ENCODE results near the gene MB.

The MB gene

DNA sequence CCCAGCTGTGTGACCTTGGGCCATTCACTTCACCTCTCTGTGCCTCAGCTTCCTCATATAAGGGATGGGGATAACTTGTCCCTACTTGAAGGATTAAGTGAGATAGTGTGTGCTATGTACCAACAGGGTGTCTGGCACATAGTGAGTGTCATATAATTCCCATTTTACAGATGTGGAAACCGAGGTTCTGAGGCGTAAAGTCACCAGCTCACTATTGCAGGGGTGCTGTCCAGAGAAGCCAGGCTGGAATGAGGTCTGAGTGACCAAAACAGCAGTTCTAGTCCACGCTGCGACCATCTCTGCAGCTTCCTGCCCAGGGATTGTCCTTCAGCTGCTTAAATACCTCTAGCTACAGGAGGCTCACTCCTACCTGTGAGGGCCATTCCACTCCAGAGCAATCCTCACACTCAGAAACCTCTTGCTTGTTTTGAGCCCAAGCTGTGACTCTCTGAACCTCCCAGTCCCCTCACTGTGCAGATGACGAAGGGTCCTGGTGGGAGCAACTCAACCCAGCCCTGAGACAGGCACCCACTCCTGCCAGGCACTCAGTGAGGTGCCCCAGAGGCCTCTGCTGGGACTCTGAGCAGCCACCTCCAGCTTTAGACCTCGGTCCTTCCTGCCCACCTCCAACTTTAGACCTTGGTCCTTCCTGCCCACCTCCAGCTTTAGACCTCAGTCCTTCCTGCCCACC, 5.8 kb downstream of the MB start:
- no peak for DNase-seq (ENCODE audit: extremely low read depth, low read depth)
- TF ChIP-seq, protein P1, sequence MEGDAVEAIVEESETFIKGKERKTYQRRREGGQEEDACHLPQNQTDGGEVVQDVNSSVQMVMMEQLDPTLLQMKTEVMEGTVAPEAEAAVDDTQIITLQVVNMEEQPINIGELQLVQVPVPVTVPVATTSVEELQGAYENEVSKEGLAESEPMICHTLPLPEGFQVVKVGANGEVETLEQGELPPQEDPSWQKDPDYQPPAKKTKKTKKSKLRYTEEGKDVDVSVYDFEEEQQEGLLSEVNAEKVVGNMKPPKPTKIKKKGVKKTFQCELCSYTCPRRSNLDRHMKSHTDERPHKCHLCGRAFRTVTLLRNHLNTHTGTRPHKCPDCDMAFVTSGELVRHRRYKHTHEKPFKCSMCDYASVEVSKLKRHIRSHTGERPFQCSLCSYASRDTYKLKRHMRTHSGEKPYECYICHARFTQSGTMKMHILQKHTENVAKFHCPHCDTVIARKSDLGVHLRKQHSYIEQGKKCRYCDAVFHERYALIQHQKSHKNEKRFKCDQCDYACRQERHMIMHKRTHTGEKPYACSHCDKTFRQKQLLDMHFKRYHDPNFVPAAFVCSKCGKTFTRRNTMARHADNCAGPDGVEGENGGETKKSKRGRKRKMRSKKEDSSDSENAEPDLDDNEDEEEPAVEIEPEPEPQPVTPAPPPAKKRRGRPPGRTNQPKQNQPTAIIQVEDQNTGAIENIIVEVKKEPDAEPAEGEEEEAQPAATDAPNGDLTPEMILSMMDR (IDR thresholded peaks at IDR 0.05; ENCODE audit: low read depth, low read length, missing control alignments): no peak
- no peak overlapping the region for H3K4me3 ChIP-seq (replicated peaks; ENCODE audit: low read depth, low read length)

DNA sequence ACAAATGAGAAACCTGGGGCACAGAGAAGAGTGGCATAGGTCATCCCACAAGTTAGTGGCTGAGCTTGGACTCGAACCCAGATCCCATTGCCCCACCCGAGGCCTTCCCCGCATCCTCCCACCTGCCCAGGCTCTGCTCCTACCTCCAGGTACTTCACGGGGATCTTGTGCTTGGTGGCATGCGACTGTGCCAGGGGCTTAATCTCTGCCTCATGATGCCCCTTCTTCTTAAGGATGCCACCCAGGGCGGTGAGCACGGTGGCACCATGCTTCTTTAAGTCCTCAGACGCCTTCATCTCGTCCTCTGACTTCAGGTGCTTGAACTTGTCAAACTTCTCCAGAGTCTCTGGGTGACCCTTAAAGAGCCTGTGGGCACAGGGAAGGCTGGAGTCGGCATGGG, 6.4 kb downstream of the MB start:
- H3K4me3 ChIP-seq (replicated peaks; ENCODE audit: low read depth, low read length): no peak overlapping the region
- TF ChIP-seq, protein P1 (IDR thresholded peaks at IDR 0.05; ENCODE audit: low read depth, low read length, missing control alignments): no peak
- DNase-seq (ENCODE audit: extremely low read depth, low read depth): no peak

DNA sequence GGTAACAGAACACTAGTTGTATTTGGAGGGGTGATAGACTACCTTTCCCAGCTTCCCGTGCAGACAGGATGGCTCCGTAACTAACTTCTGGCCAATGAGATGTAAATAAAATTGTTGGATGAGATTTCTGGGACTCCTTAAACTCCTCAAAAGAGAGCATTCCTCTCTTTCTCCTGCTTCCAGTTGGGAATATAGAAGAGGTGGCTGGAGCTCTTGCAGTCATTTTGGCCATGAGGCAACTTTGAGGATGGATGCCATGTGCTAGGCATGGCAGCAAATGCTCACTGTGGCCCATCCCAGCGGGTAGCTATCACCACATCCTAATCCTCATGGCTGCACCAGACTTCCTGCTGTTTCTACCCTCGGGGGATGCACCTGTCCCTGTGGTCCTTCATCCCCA, 7.4 kb downstream of the MB start:
- H3K4me3 ChIP-seq (replicated peaks; ENCODE audit: low read depth, low read length): no peak overlapping the region
- DNase-seq (ENCODE audit: extremely low read depth, low read depth): no peak

DNA sequence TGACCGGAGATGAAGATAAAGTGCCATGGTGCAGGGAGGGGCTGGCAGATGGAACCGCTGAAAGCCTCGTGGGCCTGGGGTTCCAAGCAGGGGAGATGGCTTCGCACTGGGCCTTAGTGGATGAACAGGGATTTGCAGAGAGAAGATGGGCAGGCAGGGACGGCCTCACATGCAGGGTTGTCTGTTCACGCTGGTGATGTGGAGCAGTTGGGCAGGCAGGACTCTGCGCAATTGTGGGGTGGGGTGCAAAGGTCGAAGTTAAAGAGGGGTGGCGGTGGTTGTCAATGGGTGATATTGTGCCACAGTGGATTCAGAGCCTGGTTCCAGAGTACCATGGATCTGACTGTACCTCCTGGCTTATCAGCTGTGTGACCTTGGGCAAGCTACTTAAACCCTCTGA, 7.9 kb downstream of the MB start:
- no peak overlapping the region for H3K4me3 ChIP-seq (replicated peaks; ENCODE audit: low read depth, low read length)
- no peak for DNase-seq (ENCODE audit: extremely low read depth, low read depth)

More for the DNA sequence above, 7.4 kb downstream of the MB start:
- TF ChIP-seq, protein P1 (IDR thresholded peaks at IDR 0.05; ENCODE audit: low read depth, low read length, missing control alignments): no peak

DNA sequence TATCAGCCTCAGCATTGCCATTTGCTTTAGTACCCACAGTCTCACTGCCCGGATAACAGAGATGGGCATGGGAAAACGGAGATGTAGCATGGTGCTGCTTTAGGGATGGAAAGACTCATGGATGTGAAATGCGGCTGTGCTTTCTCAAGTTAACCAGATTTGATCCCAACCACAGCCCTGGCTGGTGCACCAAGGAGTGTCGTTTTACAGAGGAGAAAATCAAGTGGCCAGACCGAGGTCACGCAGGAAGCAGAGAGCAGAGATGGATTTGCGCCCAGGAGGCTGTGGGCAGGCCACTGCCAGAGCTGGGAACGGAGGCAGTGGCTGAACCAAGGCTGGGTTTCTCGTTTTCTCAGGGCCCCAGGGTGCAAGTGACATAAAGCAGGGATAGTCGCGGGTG, 9.0 kb downstream of the MB start:
- DNase-seq (ENCODE audit: extremely low read depth, low read depth): no peak

More for the DNA sequence above, 7.9 kb downstream of the MB start:
- TF ChIP-seq, protein P1 (IDR thresholded peaks at IDR 0.05; ENCODE audit: low read depth, low read length, missing control alignments): no peak

DNA sequence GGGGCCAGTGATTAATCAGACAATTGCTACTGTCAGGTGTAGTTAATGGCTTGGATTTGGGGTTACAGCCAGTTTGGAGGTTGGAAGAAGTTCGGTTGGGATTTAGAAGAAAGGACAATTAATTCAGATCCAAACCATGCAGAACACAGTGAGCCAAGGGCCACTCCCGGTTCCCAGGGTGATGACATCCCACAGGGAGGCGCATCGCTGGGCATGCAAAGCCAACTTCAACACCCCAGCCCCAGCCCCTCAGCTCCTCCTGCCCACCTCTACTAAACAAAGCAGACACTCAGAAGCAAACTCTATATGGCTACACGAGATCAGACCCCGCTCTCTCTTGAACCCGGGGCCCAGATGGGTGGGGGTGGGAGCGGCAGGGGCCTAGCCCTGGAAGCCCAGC, 10.2 kb downstream of the MB start:
- no peak overlapping the region for H3K4me3 ChIP-seq (replicated peaks; ENCODE audit: low read depth, low read length)
- TF ChIP-seq, protein P1 (IDR thresholded peaks at IDR 0.05; ENCODE audit: low read depth, low read length, missing control alignments): no peak
- DNase-seq (ENCODE audit: extremely low read depth, low read depth): no peak

More for the DNA sequence above, 9.0 kb downstream of the MB start:
- TF ChIP-seq, protein P1 (IDR thresholded peaks at IDR 0.05; ENCODE audit: low read depth, low read length, missing control alignments): no peak
- H3K4me3 ChIP-seq (replicated peaks; ENCODE audit: low read depth, low read length): no peak overlapping the region

All from HFF-Myc (cell line).